AG09309 (cell line): ENCODE data around the gene FGF7.

Experiments used
- DNase-seq: peaks from one replicate; pipeline ENCODE4 v3.0.0-alpha.2; 2010; ENCODE audit warnings: low read depth
- H3K4me3 ChIP-seq: 2 replicates; pipeline ENCODE4 v1.5.1; 2011; ENCODE audit warnings: mild to moderate bottlenecking, low read depth, low read length, moderate library complexity; ENCODE audit not compliant: control insufficient read depth
- TF ChIP-seq, protein P1 (sequence below): IDR thresholded peaks from 2 replicates; pipeline ENCODE4 v1.5.1; 2011; ENCODE audit warnings: mild to moderate bottlenecking, low read depth, low read length, inconsistent platforms; ENCODE audit not compliant: insufficient read depth, control insufficient read depth; ENCODE audit errors: missing control alignments

Gene FGF7

DNA sequence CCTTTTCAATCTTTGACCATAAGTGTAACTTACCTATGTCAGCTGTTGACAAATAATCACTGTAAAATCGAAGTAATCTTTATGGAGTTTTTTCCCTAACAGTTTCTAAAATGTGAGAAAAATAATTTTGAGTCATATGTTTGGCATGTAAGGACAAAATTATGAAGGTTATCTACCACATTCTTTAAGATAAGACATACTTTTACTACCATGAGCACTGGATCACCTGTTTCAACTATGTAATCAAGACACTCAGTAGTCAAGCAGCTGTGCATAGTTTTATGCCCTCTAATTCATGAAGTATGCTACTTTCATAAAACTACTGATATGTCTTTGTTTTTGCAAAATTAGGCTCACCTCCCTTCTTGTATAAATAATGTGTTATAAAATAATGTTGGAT lies 12.1 kb downstream of the FGF7 start:
- DNase-seq = no peak
- TF ChIP-seq, protein P1, sequence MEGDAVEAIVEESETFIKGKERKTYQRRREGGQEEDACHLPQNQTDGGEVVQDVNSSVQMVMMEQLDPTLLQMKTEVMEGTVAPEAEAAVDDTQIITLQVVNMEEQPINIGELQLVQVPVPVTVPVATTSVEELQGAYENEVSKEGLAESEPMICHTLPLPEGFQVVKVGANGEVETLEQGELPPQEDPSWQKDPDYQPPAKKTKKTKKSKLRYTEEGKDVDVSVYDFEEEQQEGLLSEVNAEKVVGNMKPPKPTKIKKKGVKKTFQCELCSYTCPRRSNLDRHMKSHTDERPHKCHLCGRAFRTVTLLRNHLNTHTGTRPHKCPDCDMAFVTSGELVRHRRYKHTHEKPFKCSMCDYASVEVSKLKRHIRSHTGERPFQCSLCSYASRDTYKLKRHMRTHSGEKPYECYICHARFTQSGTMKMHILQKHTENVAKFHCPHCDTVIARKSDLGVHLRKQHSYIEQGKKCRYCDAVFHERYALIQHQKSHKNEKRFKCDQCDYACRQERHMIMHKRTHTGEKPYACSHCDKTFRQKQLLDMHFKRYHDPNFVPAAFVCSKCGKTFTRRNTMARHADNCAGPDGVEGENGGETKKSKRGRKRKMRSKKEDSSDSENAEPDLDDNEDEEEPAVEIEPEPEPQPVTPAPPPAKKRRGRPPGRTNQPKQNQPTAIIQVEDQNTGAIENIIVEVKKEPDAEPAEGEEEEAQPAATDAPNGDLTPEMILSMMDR = no peak

DNA sequence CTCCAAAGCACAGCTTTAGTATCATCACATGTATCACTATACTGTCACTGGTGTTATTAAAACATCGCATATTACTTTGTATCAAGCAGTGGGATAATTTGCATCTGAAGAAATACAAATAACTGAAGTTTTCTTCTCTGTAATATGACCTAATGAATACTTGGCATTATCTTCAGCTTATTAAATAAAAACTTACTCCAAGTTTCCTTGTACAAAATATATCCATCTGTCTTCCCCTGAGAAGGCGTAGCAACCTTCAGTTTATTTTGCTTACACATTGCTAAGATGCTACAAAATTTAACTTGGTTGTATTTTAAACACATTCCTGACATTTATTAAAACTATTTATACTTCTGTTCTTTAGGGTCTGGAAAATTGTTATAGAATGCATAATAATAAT lies 13.7 kb downstream of the FGF7 start:
- no peak for DNase-seq
- TF ChIP-seq, protein P1 = no peak
- no peak overlapping the region for H3K4me3 ChIP-seq

More for the DNA sequence above, 12.1 kb downstream of the FGF7 start:
- no peak overlapping the region for H3K4me3 ChIP-seq

DNA sequence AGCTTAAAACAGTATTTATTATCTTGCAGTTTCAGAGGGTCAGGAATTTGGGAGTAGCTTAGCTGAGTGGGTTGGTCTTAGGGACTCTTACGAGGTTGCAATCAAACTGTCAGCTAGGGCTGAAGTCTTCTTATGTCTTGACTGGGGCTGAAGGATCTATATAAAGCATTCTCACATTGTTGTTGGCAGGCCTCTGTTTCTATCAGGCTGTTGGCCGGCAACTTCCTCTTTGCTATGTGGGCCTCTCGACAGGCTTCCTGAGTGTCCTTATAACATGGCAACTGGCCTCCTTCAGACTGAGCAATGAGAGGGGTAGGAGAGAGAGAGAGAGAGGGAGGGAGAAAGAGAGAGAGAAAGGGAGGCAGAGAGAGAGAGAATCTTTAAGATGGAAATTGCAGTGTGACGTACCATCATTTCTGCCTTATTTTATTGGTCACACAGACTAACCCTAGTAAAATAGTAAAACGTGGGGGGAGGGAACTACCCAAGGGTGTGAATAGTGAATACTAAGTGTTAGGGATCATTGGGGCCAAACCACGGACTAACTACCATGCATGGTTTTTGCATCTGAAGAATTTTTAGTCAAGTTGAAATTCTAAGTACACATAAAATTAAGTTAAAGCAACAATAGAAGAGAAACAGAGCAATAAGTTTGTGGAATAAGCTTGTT lies 16.1 kb downstream of the FGF7 start:
- DNase-seq = no peak
- no peak overlapping the region for H3K4me3 ChIP-seq
- TF ChIP-seq, protein P1 = no peak

DNA sequence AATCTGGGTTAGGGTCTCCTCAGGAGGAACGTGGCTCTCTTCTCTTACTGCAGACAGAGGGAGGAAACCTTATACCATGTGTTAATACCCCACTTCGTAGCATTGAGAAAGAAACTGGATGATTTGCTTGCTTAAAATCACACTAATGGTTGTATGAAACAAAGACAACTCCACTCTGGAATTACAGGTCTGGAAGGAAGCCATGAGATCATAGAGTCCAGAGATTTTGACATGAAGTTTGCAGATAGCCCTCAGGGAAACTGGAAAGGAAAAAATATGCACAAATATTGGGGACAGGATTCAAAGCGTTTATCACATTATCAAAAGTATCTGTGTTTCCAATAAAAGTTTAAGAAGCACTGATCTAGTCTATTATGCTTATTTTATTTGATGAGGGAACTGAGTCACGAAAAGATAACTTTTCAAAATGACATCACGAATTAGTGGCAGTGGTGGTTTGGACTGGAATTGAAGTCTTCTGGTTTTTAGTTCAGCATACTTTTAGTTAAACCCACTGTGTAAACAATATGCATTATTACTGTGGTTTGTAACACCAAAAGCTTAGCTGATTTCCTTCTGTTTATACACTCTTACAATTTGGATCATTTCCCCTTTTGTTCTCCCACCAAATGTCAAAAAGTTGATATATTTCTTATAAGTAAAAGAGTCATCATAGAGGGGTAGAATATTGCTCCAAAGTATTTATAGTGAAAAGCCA lies 16.8 kb downstream of the FGF7 start:
- TF ChIP-seq, protein P1 = no peak
- DNase-seq = no peak
- H3K4me3 ChIP-seq = no peak overlapping the region

DNA sequence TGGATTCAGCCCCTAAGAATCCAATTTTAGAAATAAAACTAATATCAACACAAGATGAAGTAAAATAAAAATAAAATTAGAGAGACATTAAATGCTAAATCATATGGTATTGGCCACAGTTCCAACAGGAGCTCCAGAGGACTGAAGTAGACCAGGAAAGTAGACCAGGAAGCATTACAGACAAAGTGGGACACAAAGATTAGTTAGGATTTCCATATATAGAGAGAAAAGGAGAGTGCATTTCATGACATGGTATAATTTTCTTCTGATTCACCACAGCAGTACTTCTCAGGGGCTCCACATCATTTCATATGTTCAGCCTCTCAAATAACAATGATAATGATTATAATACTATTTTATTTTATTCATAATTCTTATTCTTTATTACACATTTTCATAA lies 18.3 kb downstream of the FGF7 start:
- no peak overlapping the region for H3K4me3 ChIP-seq
- DNase-seq = no peak
- TF ChIP-seq, protein P1 = no peak

DNA sequence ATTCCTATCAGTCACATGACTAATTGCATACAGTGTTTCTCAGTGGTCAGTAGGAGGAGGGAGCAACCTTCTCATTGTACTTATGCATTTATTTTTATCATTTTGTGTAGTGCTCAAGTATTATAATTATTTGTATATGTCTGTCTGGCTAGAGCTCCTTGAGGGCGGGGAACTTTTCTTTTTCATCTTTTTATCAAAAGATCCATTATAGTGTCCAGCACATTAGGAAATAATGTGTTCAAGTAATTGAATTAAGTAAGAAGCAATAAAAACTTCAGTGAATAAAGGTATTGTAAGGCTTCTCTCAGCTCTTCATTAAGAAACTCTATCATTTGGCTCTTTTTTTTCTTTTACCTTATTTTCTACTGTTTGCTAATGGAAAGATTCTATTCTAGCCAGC lies 18.8 kb downstream of the FGF7 start:
- TF ChIP-seq, protein P1 = no peak
- DNase-seq = no peak

DNA sequence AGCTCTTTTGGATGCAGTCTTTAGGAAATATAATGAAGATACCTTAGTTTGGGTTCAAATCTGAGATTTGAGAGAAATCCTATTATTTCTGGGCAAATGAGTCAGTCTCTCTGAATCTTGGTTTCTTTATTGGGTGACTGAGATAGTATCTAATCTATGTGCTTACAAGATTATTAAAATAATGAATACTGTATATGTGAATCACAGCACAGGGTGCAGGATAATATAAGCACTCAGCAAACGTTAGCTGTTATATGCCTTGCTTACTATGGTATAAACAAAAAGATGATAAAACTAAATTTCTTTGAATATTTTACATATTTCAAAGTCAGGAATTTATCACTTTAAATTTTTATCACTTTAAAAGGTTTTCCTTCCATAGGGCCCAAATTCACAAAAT lies 29.6 kb downstream of the FGF7 start:
- DNase-seq = no peak
- H3K4me3 ChIP-seq = no peak overlapping the region
- TF ChIP-seq, protein P1 = no peak

More for the DNA sequence above, 18.8 kb downstream of the FGF7 start:
- H3K4me3 ChIP-seq = no peak overlapping the region
